SK-N-MC (cell line): ENCODE measurements around the gene L2HGDH.

Experiments
- EZH2 ChIP-seq: fragments of 200-600 bp; sonication (generic); IDR thresholded peaks from one replicate; pipeline ENCODE4 v1.6.1; 2017; ENCODE audit warnings: antibody characterized with exemption
- FOXP2 ChIP-seq: optimal IDR thresholded peaks from 2 replicates; pipeline ENCODE3; 2011; ENCODE audit warnings: mild to moderate bottlenecking, moderate library complexity; ENCODE audit not compliant: insufficient read depth; ENCODE audit errors: extremely low read length, control extremely low read depth
- POLR2AphosphoS5 ChIP-seq: IDR thresholded peaks from 2 replicates; pipeline ENCODE4 v1.6.1; 2012; ENCODE audit warnings: mild to moderate bottlenecking, low read depth, low read length, borderline replicate concordance

DNA sequence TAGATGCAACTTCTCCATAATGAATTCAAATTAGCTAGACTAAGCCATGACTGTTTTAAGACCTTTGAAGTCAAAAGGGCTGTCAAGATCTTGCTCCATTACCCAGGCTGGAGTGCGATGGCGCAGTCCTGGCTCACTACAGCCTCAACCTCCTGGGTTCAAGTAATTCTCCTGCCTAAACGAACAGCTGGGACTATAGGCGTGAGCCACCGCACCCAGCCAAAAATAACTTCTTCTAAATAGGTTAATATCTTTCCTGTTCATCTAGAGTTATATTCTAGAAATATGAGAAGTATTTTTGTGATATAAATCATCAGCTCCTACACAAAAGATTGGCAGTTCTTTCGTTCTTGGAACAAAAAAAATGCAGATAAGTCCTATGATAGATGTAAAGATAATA is 41.1 kb downstream of the L2HGDH start:
- TF ChIP-seq POLR2AphosphoS5: no peak
- no peak for TF ChIP-seq EZH2
- TF ChIP-seq FOXP2: no peak
